PFSK-1 (cell line): ENCODE results near the gene SLC39A7.

ENCODE experiments used
- FOXP2 ChIP-seq: optimal IDR thresholded peaks from 2 replicates; pipeline ENCODE3; 2011; ENCODE audit warnings: borderline replicate concordance, control low read depth, inconsistent platforms; ENCODE audit not compliant: insufficient read depth; ENCODE audit errors: extremely low read length, extremely low read depth
- POLR2AphosphoS5 ChIP-seq: IDR thresholded peaks from 2 replicates; pipeline ENCODE4 v1.6.1; 2012; ENCODE audit warnings: low read depth, mild to moderate bottlenecking, control low read depth, low read length, moderate library complexity
- REST ChIP-seq, 2 experiments: IDR thresholded peaks; 2 replicates each; pipeline versions ENCODE4 v1.6.1 to v1.8.0; 2011 to 2012; ENCODE audit warnings: low read depth in 2 of 2, low read length in 2 of 2, control low read depth in 1 of 2, inconsistent platforms in 1 of 2, mild to moderate bottlenecking in 1 of 2, moderate library complexity in 1 of 2; ENCODE audit not compliant: insufficient read depth in 1 of 2
- SIN3A ChIP-seq: IDR thresholded peaks from 2 replicates; pipeline ENCODE4 v1.6.1; 2012; ENCODE audit warnings: mild to moderate bottlenecking, low read length, moderate library complexity, borderline replicate concordance; ENCODE audit not compliant: insufficient read depth
- TAF1 ChIP-seq: IDR thresholded peaks from 2 replicates; pipeline ENCODE4 v1.6.1; 2012; ENCODE audit warnings: low read length, control low read depth, borderline replicate concordance; ENCODE audit not compliant: insufficient read depth

GRCh38 chr6:33208091-33208967 lies 7.7 kb downstream of the SLC39A7 start, which contains the start of gene RING1:
- peak; percentile 80 for TF ChIP-seq TAF1
- TF ChIP-seq SIN3A = no peak
- TF ChIP-seq POLR2AphosphoS5 = peak; percentile 65
- 0 out of 4 replicates have a peak, but pooled peaks of 1 of the 2 experiments have one; percentile 29 for TF ChIP-seq REST (IDR thresholded peaks at IDR 0.05; ENCODE audit: insufficient read depth in 1 of 2, low read depth in 2 of 2, low read length in 2 of 2)
- TF ChIP-seq FOXP2 = no peak
